Activated naive CD4-positive, alpha-beta T cell (primary cell): ENCODE results near the gene USP3.

ENCODE experiments used
- DNase-seq, 4 experiments: peaks; one replicate each; lab custom pipeline; 2025; lab: John Stamatoyannopoulos, UW

The USP3 gene

DNA sequence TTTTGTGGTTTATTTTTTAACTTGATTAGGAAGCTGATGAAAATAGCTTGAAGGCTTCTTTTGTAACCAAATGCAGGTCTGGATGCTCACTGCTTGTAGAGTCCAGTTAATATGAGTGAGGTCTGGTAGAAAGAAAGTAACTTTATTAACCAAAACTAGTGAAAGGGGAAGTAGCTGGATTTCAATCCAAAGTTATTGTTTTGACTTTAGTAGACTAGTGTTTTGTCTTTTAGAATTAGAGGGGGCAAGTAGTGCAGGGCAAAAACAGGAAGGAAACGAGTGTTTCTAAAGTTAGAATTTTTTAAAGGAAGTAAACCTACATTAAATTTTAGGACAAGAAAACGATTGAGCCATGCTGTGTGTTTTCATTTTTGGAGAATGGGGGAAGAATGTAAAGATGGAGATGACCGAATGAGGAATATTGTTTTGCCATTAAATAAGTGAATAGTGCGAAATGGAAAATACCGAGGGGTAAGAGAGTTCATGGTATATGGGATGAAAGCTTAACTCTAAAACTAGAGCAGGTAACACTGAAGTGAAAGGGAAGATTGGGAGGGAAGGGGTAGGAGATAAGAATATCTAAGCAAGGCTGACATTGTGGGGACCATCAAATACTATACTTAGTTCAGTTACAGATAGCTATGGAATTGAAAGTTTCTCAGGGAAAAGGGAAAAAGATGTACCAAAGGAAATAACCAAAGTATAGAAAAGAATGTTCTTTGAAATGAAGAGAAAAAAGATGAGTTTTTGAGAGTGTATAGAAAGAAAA is 40.0 kb downstream of the USP3 start:
- no peak for DNase-seq

DNA sequence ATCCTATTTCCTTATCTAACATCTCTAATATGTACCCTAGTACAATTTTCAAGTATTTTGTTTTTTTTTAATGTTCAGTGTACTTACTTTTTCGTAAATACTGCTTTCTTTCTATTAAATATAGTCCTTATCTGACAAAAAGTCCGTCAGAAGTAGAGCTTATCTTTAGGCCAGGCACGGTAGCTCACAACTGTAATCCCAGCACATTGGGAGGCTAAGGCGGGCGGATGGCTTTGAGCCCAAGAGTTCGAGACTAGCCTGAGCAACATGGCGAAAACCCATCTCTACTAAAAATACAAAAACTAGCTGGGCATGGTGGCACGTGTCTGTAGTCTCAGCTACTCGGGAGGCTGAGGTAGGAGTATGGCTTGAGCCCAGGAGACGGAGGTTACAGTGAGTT is 41.1 kb downstream of the USP3 start:
- DNase-seq = no peak

DNA sequence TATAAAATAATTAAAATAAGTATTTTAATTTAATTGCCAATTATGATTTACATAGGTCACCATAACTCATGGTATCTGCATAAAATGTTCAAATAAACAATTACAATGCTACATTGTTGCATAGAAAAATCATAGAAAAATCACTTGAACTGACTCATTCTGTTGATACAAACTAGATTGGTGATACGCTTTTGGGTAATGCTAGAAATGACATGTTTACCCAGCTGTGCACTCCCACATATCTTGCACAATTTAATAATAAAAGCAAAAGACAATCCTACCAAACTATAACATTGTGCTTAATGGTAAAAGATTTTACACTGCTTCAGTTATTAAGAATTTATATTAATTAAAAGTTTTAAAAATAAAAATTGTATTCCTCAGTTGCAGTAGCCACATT is 47.0 kb downstream of the USP3 start:
- no peak for DNase-seq

DNA sequence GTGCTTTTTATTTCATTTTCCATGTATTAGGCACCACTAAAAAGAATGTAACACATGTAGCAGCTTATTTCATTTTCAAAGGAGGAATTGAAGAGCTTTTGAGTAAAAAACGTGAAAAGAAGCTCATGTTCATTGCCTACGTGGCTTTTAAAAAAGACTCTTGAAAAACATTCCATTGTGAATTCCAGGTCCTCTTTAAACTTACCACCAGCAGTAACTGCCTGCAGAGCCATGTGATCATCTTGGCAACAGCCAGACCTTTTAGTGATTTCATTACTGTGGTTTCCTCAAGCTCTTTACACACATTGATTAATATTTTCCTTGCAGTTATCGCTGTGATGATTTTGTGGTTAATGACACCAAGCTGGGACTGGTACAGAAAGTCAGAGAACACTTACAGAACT is 49.0 kb downstream of the USP3 start:
- no peak for DNase-seq

DNA sequence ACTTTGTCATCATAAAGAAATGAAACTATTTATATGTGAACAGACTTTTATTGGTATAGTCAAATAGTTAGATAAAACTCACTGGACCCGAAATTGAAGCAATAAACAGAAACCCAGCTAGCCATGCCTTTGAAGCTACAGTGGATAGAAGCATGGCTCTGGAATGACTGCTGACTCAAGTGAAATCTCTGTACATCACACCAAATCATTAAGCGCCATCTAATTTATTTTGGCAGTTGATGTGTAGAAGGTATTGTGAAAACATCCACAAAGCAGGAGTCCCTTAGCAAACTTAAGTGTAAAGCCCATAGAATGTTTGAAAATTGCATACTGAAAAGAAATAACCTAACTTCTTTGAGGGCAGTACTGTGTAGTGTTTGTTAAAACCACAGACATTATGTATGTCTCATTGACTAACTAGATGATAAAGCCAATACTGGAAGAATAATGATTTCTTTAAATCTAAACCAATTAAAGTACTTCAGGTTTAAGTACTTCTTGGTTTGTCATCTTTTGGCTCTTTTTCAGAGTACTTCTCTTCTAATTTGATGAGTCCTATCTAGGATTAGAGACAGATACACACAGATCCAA is 50.0 kb downstream of the USP3 start:
- DNase-seq = no peak

DNA sequence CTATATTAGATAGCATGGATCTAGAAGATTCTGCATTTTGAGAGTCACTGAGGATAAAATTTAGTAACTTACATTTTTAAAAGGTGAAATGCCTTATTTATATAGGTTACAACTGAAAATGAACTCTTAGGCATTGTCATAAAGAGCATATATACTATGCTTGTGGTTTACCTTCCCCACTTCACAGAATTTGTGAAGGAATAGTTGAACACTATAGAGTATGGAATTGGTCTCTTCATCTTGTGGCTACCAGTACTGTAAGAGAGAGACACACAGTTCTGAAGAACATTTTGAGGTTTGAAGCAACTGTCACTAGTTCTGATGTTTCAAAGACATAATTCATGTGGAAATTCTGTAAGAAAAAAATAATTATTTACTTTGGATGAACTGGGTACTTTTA is 51.1 kb downstream of the USP3 start:
- DNase-seq = no peak

DNA sequence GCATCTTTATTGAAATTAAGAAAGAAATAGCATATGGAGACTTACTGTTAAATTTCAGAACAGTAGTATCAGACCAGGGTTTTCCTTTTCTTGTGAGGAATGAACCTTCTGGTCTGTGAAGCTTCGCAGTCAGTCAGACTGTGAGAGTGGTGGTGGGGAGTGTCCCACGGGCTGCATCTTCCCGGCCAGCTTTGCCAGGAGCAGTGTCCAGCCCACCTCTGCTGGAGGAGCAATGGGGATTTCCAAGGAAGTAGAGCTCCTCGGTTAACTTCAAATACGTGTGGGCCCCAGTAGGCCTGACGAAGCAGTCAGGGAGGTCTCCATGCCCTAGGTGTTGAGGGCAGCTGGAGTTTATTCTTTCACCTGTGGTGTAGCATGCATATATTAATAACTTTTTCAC is 51.9 kb downstream of the USP3 start:
- DNase-seq = no peak

DNA sequence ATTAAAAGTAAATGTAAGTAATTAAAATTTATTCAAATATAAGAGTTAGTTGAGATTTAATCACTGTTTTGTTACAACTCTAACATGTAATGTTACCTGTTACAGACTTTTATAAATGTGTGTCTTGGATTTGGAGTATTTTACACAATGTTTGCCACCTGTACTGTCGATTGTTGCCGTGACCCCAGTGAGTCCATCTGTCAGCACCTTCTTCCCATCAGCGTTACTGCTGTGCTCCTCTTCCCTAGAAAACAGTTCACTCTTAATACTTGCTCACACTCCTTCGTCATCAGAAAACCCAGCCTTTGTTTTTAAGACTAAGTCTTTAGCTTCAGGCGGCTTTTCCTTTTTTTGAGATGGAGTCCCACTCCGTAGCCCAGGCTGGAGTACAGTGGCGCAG is 52.3 kb downstream of the USP3 start:
- no peak for DNase-seq

DNA sequence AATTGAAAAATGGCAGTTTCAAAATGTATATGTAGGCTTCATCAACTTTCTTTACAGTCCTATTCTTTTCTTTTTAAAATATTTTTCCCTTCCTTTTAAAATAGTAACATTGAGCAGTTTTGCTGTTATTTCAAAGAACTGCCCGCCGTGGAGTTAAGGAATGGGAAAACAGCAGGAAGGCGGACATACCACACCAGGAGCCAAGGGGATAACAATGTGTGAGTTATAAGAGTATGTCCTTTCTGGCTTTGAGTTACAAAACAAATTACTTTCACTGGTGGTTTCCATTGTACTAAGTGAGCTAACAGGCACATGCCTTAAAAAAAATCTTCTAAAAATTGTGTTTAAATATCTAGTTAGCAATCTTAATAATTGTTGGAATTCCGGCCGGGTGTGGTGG is 55.4 kb downstream of the USP3 start:
- no peak for DNase-seq

DNA sequence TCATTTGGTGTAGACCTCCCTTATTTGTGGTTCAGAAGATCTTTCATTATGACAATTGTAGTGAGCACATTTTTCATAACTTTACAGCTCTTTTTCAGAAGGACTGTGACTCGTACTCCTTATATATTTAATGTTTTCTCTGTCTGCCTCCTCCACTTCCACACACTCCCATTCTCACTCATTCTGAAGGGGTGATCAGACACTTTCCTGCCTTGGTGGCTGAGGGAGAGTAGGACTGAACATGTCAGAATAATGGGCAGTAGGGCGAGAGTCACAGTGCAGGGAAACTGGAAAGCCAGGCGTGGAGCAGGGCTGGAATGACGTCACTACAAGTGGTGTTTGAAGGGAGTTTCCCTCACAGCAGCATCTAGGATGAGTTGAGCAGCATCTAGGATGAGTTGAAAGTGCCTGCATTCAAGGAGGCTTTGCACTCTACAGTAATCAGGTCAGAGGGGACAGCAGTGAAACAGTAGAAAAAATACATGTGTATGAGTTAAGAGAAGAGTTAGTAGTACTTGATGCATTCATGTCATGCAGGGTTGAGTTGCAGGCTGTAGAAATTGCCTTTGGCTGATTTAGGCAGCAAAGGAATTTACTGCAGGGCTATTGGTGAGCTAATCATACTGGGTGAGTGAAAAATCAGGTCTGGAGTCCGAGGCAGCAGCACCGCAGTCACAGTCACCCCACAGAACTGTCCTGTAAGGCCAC is 56.5 kb downstream of the USP3 start:
- DNase-seq = no peak

DNA sequence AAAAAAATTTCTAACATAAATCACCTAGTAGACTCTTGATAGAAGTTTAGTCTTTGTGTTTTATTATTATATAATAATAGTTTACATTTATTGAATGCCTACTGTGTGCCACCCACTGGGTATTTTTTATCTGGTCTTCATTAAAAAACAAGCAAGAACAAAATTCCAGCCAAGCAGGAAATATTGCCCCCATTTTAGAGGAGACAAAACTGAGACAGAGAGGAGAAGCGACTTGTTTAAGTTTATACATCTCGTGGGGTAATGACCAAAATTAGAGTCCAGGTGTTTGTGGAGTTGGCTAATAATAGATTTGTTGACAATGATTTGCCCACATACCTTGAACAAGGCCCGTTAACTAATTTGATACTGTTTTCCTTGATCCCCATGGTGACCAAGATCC is 59.7 kb downstream of the USP3 start:
- no peak for DNase-seq

DNA sequence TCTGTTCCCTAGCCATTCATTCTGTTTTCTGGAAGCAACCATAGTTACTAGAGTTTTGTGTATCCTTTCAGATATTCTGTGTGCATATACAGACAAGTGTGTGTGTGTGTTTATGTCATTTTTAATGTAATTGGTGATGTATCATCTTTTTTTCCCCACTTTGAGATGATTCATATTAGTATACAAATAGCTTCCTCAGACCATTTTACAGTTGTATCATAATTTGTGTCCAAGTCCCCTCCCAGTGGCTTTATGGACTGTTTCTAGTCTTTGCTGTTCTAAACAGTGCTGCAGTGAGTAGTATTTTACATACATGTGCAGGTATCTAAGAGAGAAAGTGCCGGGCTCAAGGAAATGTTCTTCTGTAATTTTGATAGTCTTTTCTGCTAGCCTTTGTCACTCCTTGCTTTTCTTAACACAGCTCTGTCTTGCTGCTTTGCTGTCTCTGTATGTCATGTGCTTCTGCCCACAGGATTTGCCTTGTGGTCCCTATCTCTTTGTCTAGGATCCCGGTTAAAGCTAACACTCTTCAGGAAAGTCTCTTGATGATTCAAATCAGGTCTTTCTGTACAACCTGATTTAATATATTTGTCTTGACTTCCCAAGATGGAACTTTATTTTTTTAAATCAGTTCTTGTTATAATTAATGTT is 61.3 kb downstream of the USP3 start:
- DNase-seq = no peak

DNA sequence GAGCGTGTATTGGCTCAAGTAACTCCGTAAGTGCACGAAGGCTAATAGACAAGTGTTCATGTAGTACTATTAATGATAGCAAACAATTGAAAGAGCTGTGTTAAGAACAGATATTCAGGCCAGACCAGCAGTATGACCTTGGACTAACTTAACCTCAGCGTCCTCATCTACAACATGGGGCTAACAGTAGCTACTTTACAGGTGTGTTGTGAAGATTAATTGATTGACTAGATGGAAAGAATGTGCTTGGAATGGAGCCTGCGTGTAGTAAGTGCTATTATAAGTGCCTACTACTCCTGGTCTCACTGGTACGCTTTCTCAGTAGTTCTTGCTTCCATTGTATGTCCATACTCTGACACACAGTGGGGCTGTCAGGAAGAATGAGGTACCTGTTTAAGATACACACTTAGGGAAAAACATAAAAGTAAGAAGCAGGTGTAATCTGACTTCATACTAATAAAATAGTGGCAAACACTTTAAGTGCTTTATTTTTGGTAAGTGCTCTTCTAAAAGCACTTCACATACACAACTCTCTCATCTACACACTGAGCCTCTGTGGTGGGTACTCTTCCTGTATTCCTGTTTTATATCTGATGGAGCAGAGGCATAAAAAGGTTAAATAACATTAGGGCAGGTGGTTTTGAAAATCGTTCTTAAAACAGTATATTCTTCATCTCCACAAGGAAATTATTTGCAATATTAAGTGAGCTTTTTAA is 68.5 kb downstream of the USP3 start:
- no peak for DNase-seq

DNA sequence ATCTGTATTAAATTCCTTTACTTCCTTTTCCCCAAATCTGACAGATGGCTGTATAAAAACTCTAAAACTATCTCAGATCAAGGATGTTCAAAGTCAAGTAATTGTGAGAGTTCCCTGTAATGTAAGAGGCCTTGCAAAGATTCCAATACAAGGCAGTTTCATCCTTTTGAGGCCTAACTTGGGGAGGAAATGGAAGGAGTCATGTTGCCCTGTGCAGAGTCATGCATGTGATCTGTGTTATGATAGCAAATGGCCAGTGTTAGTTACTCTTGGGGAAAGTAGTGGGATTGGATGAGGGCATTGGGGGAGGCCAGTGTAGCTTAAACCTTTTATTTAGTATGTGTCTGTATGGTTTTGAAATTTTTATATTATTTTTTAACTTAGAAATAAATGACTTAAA is 69.1 kb downstream of the USP3 start:
- DNase-seq = no peak

DNA sequence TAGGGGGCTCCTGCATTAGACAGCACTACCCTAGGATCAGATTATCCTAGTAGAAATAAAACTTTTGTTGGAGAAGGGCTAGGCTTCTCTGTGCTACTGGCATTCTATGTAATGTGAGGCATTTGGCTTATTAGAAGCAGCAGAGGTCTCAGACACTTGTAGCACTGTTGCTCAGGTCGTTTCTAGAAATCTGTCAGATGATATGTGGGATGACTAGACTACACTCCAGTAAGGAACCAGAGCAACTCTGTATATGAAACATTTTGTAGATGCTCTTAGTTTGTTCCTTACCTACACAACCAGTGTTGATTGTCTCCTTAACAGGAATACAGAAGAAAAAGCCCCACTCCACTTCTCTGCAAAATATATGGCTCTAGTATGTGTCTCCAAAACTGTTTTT is 70.9 kb downstream of the USP3 start:
- no peak for DNase-seq

DNA sequence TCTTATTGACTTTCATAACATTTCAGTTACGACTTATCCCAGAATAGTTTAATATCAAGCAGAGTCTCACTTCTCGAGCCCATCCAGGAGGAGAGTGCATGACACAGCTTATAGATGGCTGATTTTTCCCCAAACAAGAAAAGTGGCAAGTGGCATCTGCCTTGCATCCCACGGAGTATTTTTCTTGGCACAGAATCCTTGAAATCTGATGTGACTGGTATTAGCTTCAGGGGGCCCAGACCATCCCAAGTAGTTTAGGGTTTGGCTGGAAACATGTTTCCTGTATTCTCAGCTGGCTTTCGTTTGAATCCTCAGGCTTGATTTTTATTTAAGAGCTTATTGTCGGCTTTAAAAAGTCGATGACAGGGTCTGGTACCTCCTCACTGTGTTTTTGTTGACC is 72.0 kb downstream of the USP3 start:
- DNase-seq = no peak

DNA sequence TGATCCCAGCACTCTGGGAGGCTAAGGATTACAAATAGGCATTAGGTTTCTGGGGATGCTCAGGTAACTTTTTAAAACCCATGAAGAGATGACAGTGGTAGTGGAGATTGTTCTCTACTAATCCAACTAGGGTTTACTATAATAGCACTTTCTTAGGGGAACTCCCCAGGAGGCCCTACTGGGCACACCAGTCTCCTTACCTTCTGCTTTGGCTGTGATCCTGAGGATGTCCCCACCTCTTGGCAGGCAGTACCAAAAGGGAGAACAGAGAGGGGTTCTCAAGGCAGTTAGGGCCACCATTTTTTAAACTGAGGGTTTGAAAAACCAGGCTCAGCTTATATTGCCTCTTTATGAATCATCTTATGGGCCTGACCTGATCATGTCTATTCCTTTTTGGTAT is 77.8 kb downstream of the USP3 start:
- no peak for DNase-seq

DNA sequence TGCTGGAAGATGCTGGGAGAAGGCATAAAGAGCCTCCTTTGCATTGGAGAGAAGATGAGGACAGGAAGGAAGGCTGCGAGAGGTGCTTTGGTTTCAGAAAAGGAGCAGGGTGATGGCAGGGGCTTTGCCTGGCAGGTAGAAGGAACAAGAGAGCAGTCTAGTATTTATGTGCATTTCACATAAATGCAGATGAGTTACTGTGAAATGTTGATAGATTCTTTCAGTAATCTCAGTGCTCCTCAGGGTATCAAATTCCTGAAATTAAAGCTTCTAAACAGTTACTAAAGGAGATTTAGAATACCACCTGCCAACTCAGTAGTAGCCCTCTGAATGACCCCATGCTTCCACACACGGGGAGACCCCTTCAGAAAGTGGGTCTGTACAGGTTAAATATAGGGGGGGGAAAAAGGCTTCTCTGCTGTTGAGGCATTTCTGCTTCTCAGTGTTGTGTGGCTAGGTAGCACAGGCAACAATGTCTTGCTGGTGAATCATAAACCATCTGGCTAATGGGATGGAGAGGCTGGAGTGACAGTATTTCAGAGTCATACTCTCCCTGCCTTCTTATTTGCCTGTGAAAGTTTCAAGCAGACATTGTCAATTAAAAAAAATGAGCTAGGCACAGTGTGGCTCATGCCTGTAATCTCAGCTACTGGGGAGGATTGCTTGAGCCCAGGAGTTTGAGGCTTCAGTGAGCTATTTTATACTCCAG is 78.5 kb downstream of the USP3 start:
- DNase-seq = no peak

DNA sequence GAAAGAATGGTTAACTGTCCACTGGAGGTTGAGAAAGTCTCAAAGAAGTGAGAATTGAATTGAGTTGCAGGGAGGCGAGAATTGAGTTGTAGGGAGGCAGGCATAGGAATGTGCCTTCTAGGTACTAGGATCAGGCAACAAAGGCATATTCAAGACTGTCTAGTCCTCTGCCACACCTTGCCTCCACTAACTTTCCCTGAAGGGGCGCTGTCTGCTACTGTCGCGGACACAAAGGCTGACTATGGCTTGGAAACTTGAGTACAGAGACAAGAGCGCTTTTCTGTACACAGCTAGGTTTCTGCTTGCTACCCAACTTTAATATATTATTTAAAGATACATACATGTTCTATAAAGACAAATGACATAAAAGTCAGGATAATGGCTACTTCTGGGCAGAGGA is 82.4 kb downstream of the USP3 start:
- no peak for DNase-seq

DNA sequence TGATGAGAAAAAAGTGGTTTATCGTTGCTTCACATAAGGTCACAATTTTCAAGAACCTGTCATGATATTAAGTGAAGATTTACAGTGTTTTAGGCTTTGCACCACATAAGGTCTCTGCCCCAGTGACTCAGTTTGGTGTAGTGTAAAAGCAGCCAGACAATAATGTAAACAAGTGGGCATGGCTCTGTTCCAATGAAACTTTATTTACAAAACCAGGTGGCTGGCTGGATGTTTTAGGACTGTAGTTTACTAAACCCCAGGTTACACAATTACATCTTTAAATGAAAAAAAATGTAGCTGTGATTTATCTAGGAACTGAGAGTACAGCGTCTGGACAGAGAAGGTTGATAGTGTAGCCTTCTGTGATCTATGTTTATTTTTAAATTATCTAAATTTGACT is 83.1 kb downstream of the USP3 start:
- no peak for DNase-seq

DNA sequence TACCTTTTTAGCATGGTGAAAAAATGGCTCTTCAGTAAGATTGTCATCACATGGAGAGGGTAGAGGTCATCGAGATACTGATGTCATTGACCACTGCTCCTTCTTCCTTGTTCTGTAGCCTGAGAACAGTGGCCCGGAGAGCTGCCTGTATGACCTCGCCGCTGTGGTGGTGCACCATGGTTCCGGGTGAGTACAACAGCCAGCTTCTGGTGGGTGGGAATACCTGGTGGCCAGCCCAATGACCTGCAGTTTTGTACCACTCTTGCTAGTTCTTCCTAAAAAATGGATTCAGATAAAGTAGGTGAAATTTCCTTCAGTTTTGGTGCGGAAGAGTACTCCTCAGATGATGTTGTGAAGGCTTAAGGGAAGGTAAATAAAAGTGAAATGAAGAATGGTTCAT is 84.4 kb downstream of the USP3 start:
- DNase-seq = no peak
